Right atrium auricular region (tissue), 2 donors: ENCODE results near the gene DRC3. TPM values are rescaled to one million over a fixed set of nuclear protein-coding genes. Genes with fewer than 3 reads are reported as not detected.
A peak's percentile ranks its signal among the peaks of the same experiment; 100 is the strongest.

Experiments
- DNase-seq: peaks from one replicate; pipeline ENCODE4 v3.0.0-alpha.2; 2019; ENCODE audit warnings: low spot score
- H3K27ac ChIP-seq, 2 donors: fragments of 200-600 bp; sonication (generic); 1 replicate in 1 of 2; 2 replicates in 1 of 2; pipeline ENCODE4 v1.5.1; 2016 to 2019
- H3K27me3 ChIP-seq, 2 donors: fragments of 200-600 bp; sonication (generic); one replicate each; pipeline versions ENCODE4 v1.5.1 to v1.6.0; 2017 to 2019
- H3K36me3 ChIP-seq: fragments of 200-600 bp; sonication (generic); one replicate; pipeline ENCODE4 v1.5.1; 2016
- H3K4me1 ChIP-seq, 2 donors: fragments of 200-600 bp; sonication (generic); one replicate each; pipeline versions ENCODE4 v1.5.1 to v1.6.0; 2017 to 2019
- H3K4me3 ChIP-seq, 2 donors: fragments of 200-600 bp; sonication (generic); 1 replicate in 1 of 2; 2 replicates in 1 of 2; pipeline ENCODE4 v1.5.1; 2017 to 2019; ENCODE audit warnings: mild to moderate bottlenecking in 1 of 2, moderate library complexity in 1 of 2
- H3K9me3 ChIP-seq, 2 donors: fragments of 200-600 bp; sonication (generic); one replicate each; pipeline ENCODE4 v1.5.1; 2019
- total RNA-seq, 2 donors: library from RNA; depleted of rRNA; stranded (reverse); fragments of >200 nt; gene quantifications; one replicate each; pipeline ENCODE4 v1.1.0, GENCODE V29; 2016
- TF ChIP-seq, protein P1 (sequence below), 2 donors: fragments of 200-600 bp; sonication (generic); IDR thresholded peaks; one replicate each; pipeline ENCODE4 v1.5.1; 2019; ENCODE audit warnings: antibody characterized with exemption in 2 of 2

DRC3 gene
- total RNA-seq, 2 donors from 2014 or later = 0.94 to 1.7 TPM

DNA sequence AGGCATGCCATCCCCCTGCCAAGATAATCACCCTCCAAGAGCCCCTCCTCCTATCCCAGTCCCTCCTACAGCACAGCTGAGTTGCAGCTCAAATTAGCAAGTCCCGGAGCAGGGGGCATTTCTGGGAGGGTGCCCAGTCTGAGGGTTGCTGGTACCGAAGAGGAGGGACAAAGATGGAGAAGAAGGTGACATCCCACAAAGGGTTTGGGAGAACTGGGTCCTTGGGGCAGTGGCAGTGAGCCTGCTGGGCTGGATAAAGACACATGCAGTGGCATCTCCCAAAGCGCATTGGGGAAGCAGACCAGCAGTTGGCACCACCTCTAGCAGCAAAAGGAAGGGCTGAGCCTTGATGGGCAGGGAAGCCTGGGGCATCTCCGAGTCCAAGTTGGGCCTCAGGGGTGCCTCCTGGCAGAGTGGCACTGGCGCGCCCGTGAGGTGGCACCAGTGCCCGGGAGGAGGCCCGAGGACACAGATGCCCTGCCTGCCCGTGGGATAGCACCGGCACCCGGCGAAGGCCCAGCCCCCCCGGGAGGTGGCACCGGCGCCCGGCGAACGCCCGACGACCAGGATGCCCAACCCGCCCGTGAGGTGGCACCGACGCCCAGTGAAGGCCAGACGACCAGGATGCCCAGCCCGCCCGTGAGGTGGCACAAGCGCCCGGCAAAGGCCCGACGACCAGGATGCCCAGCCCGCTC is 1.1 kb upstream of the DRC3 start:
- Histone ChIP-seq H3K9me3 (no peaks in the 10 kb centered on the region), H3K36me3 (no peaks in the 10 kb centered on the region), H3K4me3 (peak overlapping the region; percentile 90 to 93), H3K27ac (peak overlapping the region; percentile 89 to 93), H3K27me3 (no peaks in the 10 kb centered on the region), H3K4me1 (peaks cover 0 to 56% of the 10 kb centered on the region in 2 donors)
- peak; percentile 63 for DNase-seq
- TF ChIP-seq, protein P1, sequence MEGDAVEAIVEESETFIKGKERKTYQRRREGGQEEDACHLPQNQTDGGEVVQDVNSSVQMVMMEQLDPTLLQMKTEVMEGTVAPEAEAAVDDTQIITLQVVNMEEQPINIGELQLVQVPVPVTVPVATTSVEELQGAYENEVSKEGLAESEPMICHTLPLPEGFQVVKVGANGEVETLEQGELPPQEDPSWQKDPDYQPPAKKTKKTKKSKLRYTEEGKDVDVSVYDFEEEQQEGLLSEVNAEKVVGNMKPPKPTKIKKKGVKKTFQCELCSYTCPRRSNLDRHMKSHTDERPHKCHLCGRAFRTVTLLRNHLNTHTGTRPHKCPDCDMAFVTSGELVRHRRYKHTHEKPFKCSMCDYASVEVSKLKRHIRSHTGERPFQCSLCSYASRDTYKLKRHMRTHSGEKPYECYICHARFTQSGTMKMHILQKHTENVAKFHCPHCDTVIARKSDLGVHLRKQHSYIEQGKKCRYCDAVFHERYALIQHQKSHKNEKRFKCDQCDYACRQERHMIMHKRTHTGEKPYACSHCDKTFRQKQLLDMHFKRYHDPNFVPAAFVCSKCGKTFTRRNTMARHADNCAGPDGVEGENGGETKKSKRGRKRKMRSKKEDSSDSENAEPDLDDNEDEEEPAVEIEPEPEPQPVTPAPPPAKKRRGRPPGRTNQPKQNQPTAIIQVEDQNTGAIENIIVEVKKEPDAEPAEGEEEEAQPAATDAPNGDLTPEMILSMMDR (IDR thresholded peaks at IDR 0.05) = no peak

DNA sequence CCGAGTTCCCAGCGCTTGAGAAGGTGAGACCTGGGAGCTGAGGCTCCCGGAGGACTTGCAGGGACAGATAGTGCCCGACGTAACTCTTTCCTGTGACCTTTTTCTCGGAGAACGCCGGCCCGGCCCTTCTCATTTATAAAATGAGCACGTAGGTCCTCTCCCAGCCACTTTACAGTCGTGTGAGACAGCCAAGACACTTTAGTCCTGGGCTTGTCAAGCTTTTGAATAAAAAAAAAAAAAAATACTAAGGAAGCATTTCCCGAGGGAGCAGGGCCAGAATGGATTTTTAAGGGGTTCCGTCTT is 241 bp downstream of the DRC3 start:
- H3K4me1 ChIP-seq = peaks cover 0 to 44% of the 10 kb centered on the region in 2 donors
- no peaks in the 10 kb centered on the region for H3K9me3 ChIP-seq
- TF ChIP-seq, protein P1 (IDR thresholded peaks at IDR 0.05) = no peak
- peak overlapping the region in 1 of 2 donors; percentile 24 for H3K27ac ChIP-seq
- no peaks in the 10 kb centered on the region for H3K36me3 ChIP-seq
- peak overlapping the region; percentile 49 to 65 for H3K4me3 ChIP-seq
- no peaks in the 10 kb centered on the region for H3K27me3 ChIP-seq
- DNase-seq = no peak

- no peaks in the 10 kb centered on the region for H3K27me3 ChIP-seq
- DNase-seq = no peak
- H3K27ac ChIP-seq = no peak overlapping the region
- no peaks in the 10 kb centered on the region for H3K9me3 ChIP-seq
- no peaks in the 10 kb centered on the region for H3K36me3 ChIP-seq
- H3K4me3 ChIP-seq = no peak overlapping the region
- peaks cover 0 to 19% of the 10 kb centered on the region in 2 donors for H3K4me1 ChIP-seq
- TF ChIP-seq, protein P1 (IDR thresholded peaks at IDR 0.05) = no peak
Measured at GRCh38 chr17:17975436-17975835, 2.8 kb downstream of the DRC3 start.

GRCh38 chr17:17976931-17977570 is 4.4 kb downstream of the DRC3 start:
- Histone ChIP-seq H3K4me1 (peaks cover 0 to 7% of the 10 kb centered on the region in 2 donors), H3K36me3 (no peaks in the 10 kb centered on the region), H3K27me3 (no peaks in the 10 kb centered on the region), H3K4me3 (no peak overlapping the region), H3K9me3 (no peaks in the 10 kb centered on the region), H3K27ac (no peak overlapping the region)
- TF ChIP-seq, protein P1 (IDR thresholded peaks at IDR 0.05) = no peak
- DNase-seq = no peak

- H3K4me1 ChIP-seq = no peaks in the 10 kb centered on the region
- H3K27me3 ChIP-seq = no peaks in the 10 kb centered on the region
- H3K27ac ChIP-seq = no peak overlapping the region
- H3K36me3 ChIP-seq = no peaks in the 10 kb centered on the region
- TF ChIP-seq, protein P1 (IDR thresholded peaks at IDR 0.05) = no peak
- no peak for DNase-seq
- no peaks in the 10 kb centered on the region for H3K9me3 ChIP-seq
- H3K4me3 ChIP-seq = no peak overlapping the region
Measured at GRCh38 chr17:17978481-17979424, 6.1 kb downstream of the DRC3 start.
